ENCODE measurements around the gene ITM2C.

- TF ChIP-seq CTCF (conservative IDR thresholded peaks at IDR 0.05; ENCODE audit: low read length) (no peak), EZH2phosphoT487 (IDR thresholded peaks at IDR 0.05; ENCODE audit: borderline replicate concordance) (no peak)
Measured at GRCh38 chr2:230872968-230873660, 8.4 kb downstream of the ITM2C start.
